RWPE1 (cell line): ENCODE results near the gene C19orf12.

Source experiments
- CTCF ChIA-PET: fragments of 350-600 bp; sonication (Branson Sonifier 250); formaldehyde crosslinking; extraction: SDS; loops from one replicate; lab custom pipeline; 2021; lab: Yijun Ruan, JAX
- POLR2A ChIA-PET: fragments of 400-600 bp; formaldehyde crosslinking; extraction: SDS; loops from one replicate; lab custom pipeline; 2020; ENCODE audit warnings: antibody characterized with exemption; ENCODE audit not compliant: low non-redundant PET; lab: Yijun Ruan, JAX
- DNase-seq: peaks from one replicate; pipeline ENCODE4 v3.0.0; 2012; ENCODE audit warnings: low spot score
- H3K27ac ChIP-seq: fragments of 450-650 bp; 2 replicates; pipeline ENCODE4 v1.5.1; 2017
- TF ChIP-seq, protein P1 (sequence below): fragments of 450-650 bp; conservative IDR thresholded peaks from 2 replicates; pipeline ENCODE4 v1.5.1; 2017; ENCODE audit warnings: low read depth, mild to moderate bottlenecking

Gene C19orf12

DNA sequence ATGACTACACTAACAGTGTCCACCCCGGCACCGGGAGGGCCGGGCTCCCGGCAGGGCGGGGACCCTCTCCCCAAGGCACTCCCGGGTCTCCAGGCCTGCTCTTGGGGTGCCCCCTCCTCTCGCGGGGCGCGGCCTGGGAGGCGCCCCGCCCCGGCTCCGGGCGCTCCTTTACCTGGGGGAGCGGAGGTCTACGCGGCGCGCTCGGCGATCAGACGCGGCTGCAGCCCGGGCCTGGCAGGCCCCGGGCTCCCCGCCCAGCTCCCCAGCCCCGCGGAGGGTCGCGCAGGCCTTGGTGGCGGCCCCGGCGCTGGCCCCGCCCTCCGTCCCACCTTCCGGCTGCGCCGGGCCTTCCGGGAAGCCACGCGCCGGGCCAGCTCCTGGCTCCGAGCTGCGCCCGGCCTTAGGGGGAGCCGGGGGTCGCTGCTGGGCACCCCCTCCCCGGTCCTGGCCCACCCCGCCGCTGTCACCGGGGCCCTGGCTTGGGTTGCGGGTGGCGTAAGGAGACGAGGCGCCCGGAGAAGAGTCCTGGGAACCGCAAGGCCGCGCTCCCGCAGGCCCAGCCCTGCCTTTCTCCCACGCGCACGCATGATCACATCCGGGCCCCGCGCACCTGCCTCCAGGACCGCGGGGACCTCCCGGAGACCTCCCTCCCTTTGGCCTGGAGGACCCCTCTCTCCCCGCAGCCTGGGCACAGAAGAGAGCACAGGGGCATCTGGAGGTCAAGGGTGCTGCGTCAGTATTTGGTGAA is at the start of gene C19orf12:
Gene C19orf12, minus strand, starts transcription at position 309 of the 748 bp plus-strand sequence. CDS start 6,848 bp downstream, outside the sequence.
- POLR2A ChIA-PET = interaction anchor here (0.6 to 1.8 kb wide), 2 partner anchors 109 to 1209 kb away, joined by 5 to 6 read pairs; partner anchors contain the start of gene POP4
- TF ChIP-seq, protein P1, sequence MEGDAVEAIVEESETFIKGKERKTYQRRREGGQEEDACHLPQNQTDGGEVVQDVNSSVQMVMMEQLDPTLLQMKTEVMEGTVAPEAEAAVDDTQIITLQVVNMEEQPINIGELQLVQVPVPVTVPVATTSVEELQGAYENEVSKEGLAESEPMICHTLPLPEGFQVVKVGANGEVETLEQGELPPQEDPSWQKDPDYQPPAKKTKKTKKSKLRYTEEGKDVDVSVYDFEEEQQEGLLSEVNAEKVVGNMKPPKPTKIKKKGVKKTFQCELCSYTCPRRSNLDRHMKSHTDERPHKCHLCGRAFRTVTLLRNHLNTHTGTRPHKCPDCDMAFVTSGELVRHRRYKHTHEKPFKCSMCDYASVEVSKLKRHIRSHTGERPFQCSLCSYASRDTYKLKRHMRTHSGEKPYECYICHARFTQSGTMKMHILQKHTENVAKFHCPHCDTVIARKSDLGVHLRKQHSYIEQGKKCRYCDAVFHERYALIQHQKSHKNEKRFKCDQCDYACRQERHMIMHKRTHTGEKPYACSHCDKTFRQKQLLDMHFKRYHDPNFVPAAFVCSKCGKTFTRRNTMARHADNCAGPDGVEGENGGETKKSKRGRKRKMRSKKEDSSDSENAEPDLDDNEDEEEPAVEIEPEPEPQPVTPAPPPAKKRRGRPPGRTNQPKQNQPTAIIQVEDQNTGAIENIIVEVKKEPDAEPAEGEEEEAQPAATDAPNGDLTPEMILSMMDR = no peak
- peak; percentile 25 for DNase-seq
- H3K27ac ChIP-seq = peak within 1 kb of the TSS; percentile 81
- CTCF ChIA-PET = interaction anchor here (2.2 kb wide), 1 partner anchor 104 kb away, joined by 38 read pairs; no protein-coding TSS in a partner anchor

DNA sequence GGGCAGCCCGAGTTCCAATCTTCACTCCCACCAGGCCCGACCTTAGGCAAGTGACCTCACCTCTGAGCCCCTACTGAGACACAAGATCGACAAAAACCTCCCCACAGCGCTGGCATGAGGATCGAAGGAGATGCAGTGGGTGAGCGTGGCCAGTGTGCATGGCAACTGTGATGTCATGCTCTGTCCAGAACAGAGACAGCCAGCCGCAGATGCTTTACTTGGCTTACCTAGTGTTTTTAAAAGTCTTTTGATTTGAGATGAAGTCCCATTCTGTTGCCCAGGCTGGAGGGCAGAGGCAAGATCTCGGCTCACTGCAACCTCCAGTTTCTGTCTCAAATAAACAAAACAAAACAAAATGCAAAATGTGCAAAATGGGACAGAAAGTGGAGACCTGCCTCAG is 49.3 kb upstream of the C19orf12 start:
- no peak for DNase-seq
- POLR2A ChIA-PET = no interaction called here
- CTCF ChIA-PET = no interaction called here
- H3K27ac ChIP-seq = no peak overlapping the region
- TF ChIP-seq, protein P1 = no peak

DNA sequence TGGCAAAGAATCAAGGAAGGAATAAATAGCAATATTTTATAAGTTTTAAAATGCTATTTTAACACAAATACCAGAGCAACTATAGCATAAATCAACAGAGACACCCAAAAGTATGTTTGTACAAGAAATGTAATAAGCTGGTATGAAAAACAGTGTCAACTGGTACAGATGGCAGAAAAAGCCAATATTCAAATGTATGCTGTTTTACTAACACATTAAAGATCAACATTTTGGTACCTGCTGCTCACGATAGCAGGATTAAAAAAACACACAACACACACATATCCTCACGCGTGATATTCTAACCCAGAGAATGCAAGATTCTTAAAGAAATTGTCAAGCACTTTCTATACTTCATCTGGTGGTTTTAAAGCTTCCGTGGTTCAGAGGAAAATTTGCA is 48.1 kb upstream of the C19orf12 start:
- POLR2A ChIA-PET = no interaction called here
- TF ChIP-seq, protein P1 = no peak
- CTCF ChIA-PET = interaction anchor here (1.1 kb wide), 1 partner anchor 8 kb away, joined by 3 read pairs; no protein-coding TSS in a partner anchor
- DNase-seq = no peak
- no peak overlapping the region for H3K27ac ChIP-seq

DNA sequence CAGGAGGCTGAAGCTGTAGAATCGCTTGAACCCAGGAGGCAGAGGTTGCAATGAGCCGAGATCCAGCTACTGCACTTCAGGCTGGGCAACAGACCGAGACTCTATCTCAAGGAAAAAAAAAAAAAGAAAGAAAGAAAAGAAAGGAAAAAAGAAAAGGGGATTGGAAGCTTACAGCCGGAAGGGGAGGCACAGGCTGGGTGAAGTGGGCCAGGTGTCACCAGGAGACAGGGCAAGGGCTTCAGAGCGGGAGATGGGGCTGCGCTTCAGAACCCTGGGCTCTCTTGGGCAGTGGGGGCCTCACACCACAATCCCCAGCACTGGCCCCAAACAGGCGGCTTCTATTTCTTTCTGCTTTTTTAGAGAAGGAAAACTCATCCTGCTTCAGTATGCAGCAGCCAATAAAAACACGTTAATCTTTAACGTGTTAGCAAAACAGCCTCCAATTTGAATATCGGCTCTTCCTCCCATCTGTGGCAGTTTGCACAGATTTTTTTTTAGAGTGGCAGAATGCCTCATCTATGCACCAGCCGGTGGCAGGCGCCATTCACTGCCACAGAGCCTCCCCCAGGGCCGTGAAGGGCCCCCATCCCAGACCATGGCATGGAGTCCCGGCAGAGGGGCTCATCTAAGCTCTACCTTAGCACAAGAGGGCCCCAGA is 46.6 kb upstream of the C19orf12 start:
- no peak overlapping the region for H3K27ac ChIP-seq
- ChIA-PET CTCF (interaction anchor here (2.7 to 3.8 kb wide), 2 partner anchors 10 to 111 kb away, joined by 11 to 43 read pairs; no protein-coding TSS in a partner anchor), POLR2A (no interaction called here)
- TF ChIP-seq, protein P1 = no peak
- DNase-seq = no peak

DNA sequence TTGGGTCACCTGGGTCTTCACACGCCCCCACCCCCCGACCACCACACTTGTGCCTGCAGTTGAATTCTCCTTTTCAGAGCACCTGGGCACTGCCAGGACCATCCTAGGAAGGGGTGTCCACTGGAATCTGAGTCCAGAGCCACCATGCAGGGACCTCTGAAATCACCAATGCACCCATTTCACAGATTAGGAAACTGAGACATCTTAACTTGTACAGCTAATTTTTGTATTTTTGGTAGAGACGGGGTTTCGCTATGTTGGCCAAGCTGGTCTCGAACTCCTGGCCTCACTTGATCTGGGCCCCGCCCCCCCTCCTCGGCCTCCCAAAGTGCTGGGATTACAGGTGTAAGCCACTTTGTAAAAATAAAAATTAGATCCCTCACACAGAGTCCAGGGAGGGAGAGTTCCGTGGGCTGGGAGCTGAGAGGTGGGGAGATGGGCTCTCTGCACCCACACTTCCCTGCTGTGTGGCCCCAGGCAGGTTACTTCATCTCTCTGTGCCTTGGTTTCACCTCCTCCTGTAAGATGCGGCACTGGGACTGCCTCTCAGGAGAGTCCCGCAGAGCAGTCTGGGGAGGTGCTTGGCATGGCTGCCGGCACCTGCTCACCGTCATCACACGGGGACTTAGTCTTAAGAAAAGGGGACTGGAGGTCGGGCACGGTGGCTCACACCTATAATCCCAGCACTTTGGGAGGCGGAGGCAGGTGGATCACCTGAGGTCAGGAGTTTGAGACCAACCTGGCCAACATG is 45.9 kb upstream of the C19orf12 start:
- ChIA-PET CTCF (interaction anchor here (0.6 to 3.8 kb wide), 6 partner anchors 10 to 125 kb away, joined by 3 to 43 read pairs (median 4); no protein-coding TSS in a partner anchor), POLR2A (interaction anchor here (0.6 kb wide), 1 partner anchor 181 kb away, joined by 3 read pairs; the partner anchor contains the start of gene URI1)
- no peak overlapping the region for H3K27ac ChIP-seq
- no peak for DNase-seq
- TF ChIP-seq, protein P1 = no peak

DNA sequence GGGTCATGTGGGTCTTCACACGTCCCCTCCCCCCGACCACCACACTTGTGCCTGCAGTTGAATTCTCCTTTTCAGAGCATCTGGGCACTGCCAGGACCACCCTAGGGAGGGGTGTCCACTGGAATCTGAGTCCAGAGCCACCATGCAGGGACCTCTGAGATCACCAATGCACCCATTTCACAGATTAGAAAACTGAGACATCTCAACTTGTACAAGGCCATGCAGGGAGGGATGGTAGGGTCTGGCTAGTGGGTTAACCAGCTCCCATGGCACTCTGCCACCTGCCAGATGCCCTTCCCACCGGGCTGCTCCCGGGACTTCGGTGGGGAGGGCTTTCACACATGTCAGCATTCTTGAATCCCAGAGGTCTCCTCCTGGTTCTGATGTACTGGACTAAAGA is 44.3 kb upstream of the C19orf12 start:
- CTCF ChIA-PET = interaction anchor here (0.6 to 3.8 kb wide), 15 partner anchors 10 to 473 kb away, joined by 3 to 43 read pairs (median 4); no protein-coding TSS in a partner anchor
- H3K27ac ChIP-seq = no peak overlapping the region
- DNase-seq = no peak
- TF ChIP-seq, protein P1 = no peak
- POLR2A ChIA-PET = interaction anchor here (0.6 kb wide), 1 partner anchor 118 kb away, joined by 5 read pairs; no protein-coding TSS in a partner anchor
